Panc1 (cell line): ENCODE data around the gene KLK4.

Experiments
- CTCF ChIP-seq: fragments of 450-650 bp; IDR thresholded peaks from 2 replicates; pipeline ENCODE4 v1.5.1; 2017; ENCODE audit warnings: mild to moderate bottlenecking
- REST ChIP-seq, 2 experiments: IDR thresholded peaks; 2 replicates each; pipeline ENCODE4 v1.6.1; 2011 to 2012; ENCODE audit warnings: low read depth in 2 of 2, control low read depth in 1 of 2, low read length in 1 of 2, mild to moderate bottlenecking in 1 of 2, moderate library complexity in 1 of 2; ENCODE audit not compliant: insufficient read depth in 1 of 2
- SIN3A ChIP-seq: IDR thresholded peaks from 2 replicates; pipeline ENCODE4 v1.6.1; 2012; ENCODE audit warnings: low read depth, mild to moderate bottlenecking, low read length, moderate library complexity, borderline replicate concordance; ENCODE audit not compliant: insufficient read depth

- no peak for TF ChIP-seq CTCF
- no peak for TF ChIP-seq REST (IDR thresholded peaks at IDR 0.05; ENCODE audit: insufficient read depth in 1 of 2, low read depth in 2 of 2, low read length in 1 of 2)
- TF ChIP-seq SIN3A, result no peak
These were observed 14.5 kb downstream of the KLK4 start for GRCh38 chr19:50896591-50897190.
